ENCODE data around the gene HTRA2.

Gene HTRA2

GRCh38 chr2:74576211-74576862, 46.6 kb downstream of the HTRA2 start:
- H3K4me2 ChIP-seq (ENCODE audit: insufficient read depth, low read length), result no peak overlapping the region
- ATAC-seq (ENCODE audit: insufficient read depth, low read depth) (no peak), DNase-seq (no peak)
- no peak overlapping the region for H3K9ac ChIP-seq (ENCODE audit: low read depth, low read length)
- H3K9me3 ChIP-seq (ENCODE audit: insufficient read depth, low read length, severe bottlenecking), result no peaks in the 10 kb centered on the region
- H3K36me3 ChIP-seq (ENCODE audit: insufficient read depth, low read length), result no peaks in the 10 kb centered on the region
- H4K20me1 ChIP-seq (ENCODE audit: insufficient read depth, low read length), result no peaks in the 10 kb centered on the region
- no peaks in the 10 kb centered on the region for H3K79me2 ChIP-seq (ENCODE audit: insufficient read depth, low read length)
- H3K27ac ChIP-seq (ENCODE audit: low read length), result no peak overlapping the region
- no peak overlapping the region for H2AFZ ChIP-seq (ENCODE audit: low read depth, low read length)
- TF ChIP-seq CTCF (IDR thresholded peaks at IDR 0.05; ENCODE audit: borderline replicate concordance, extremely low read depth, low read length, poor library complexity, severe bottlenecking), result no peak
- TF ChIP-seq EZH2 (IDR thresholded peaks at IDR 0.05; ENCODE audit: borderline replicate concordance, low read depth, low read length, severe bottlenecking), result no peak
- no peaks in the 10 kb centered on the region for H3K27me3 ChIP-seq (ENCODE audit: insufficient read depth, low read length, poor library complexity)
- no peak overlapping the region for H3K4me3 ChIP-seq (ENCODE audit: low read depth in 1 of 2, low read length in 2 of 2)
- peaks cover 16% of the 10 kb centered on the region for H3K4me1 ChIP-seq (ENCODE audit: insufficient read depth, low read length)

GRCh38 chr2:74576863-74577229, 47.1 kb downstream of the HTRA2 start:
- no peaks in the 10 kb centered on the region for H3K27me3 ChIP-seq (ENCODE audit: insufficient read depth, low read length, poor library complexity)
- H4K20me1 ChIP-seq (ENCODE audit: insufficient read depth, low read length), result no peaks in the 10 kb centered on the region
- ATAC-seq (ENCODE audit: insufficient read depth, low read depth) (no peak), DNase-seq (no peak)
- no peaks in the 10 kb centered on the region for H3K9me3 ChIP-seq (ENCODE audit: insufficient read depth, low read length, severe bottlenecking)
- peaks cover 16% of the 10 kb centered on the region for H3K4me1 ChIP-seq (ENCODE audit: insufficient read depth, low read length)
- TF ChIP-seq EZH2 (IDR thresholded peaks at IDR 0.05; ENCODE audit: borderline replicate concordance, low read depth, low read length, severe bottlenecking), result no peak
- TF ChIP-seq CTCF (IDR thresholded peaks at IDR 0.05; ENCODE audit: borderline replicate concordance, extremely low read depth, low read length, poor library complexity, severe bottlenecking), result no peak
- no peak overlapping the region for H3K27ac ChIP-seq (ENCODE audit: low read length)
- H2AFZ ChIP-seq (ENCODE audit: low read depth, low read length), result no peak overlapping the region
- H3K9ac ChIP-seq (ENCODE audit: low read depth, low read length), result no peak overlapping the region
- H3K36me3 ChIP-seq (ENCODE audit: insufficient read depth, low read length), result no peaks in the 10 kb centered on the region
- H3K4me3 ChIP-seq (ENCODE audit: low read depth in 1 of 2, low read length in 2 of 2), result no peak overlapping the region
- no peaks in the 10 kb centered on the region for H3K79me2 ChIP-seq (ENCODE audit: insufficient read depth, low read length)
- no peak overlapping the region for H3K4me2 ChIP-seq (ENCODE audit: insufficient read depth, low read length)

- TF ChIP-seq CTCF (IDR thresholded peaks at IDR 0.05; ENCODE audit: borderline replicate concordance, extremely low read depth, low read length, poor library complexity, severe bottlenecking) (no peak), EZH2 (IDR thresholded peaks at IDR 0.05; ENCODE audit: borderline replicate concordance, low read depth, low read length, severe bottlenecking) (no peak)
- no peak overlapping the region for H2AFZ ChIP-seq (ENCODE audit: low read depth, low read length)
- ATAC-seq (ENCODE audit: insufficient read depth, low read depth), result no peak; the same call in 2 of the 3 replicates
- H3K79me2 ChIP-seq (ENCODE audit: insufficient read depth, low read length), result no peaks in the 10 kb centered on the region
- peaks cover 16% of the 10 kb centered on the region for H3K4me1 ChIP-seq (ENCODE audit: insufficient read depth, low read length)
- H3K9ac ChIP-seq (ENCODE audit: low read depth, low read length), result no peak overlapping the region
- H3K27me3 ChIP-seq (ENCODE audit: insufficient read depth, low read length, poor library complexity), result no peaks in the 10 kb centered on the region
- no peak for DNase-seq
- no peak overlapping the region for H3K4me2 ChIP-seq (ENCODE audit: insufficient read depth, low read length)
- H4K20me1 ChIP-seq (ENCODE audit: insufficient read depth, low read length), result no peaks in the 10 kb centered on the region
- no peaks in the 10 kb centered on the region for H3K9me3 ChIP-seq (ENCODE audit: insufficient read depth, low read length, severe bottlenecking)
- H3K36me3 ChIP-seq (ENCODE audit: insufficient read depth, low read length), result no peaks in the 10 kb centered on the region
- H3K4me3 ChIP-seq (ENCODE audit: low read depth in 1 of 2, low read length in 2 of 2), result no peak overlapping the region
- H3K27ac ChIP-seq (ENCODE audit: low read length), result no peak overlapping the region
Measured at GRCh38 chr2:74577448-74577847, 47.7 kb downstream of the HTRA2 start.

Data from DND-41 (cell line).